ENCODE data around the gene AADACL3.
"Not testable (repeated sequence)": the region's sequence is repeated elsewhere in the genome, so short reads cannot be mapped to it uniquely, and the experiment has no call there.

AADACL3 gene
- total RNA-seq = 0 reads per million in 2 donors

GRCh38 chr1:12715896-12716437 is at the start of gene AADACL3:
TSS of gene AADACL3 (plus strand) at chr1:12716110. CDS start at chr1:12716177, 67 bp downstream.
- DNase-seq = no peak

- no peak for DNase-seq
These were observed 49.7 kb upstream of the AADACL3 start for GRCh38 chr1:12666141-12666735.

- no peak for DNase-seq
These were observed 46.3 kb upstream of the AADACL3 start for GRCh38 chr1:12669529-12670068.

GRCh38 chr1:12674358-12674757 is 41.6 kb upstream of the AADACL3 start:
- DNase-seq = no peak

- DNase-seq = not testable (repeated sequence)
These were observed 39.8 kb upstream of the AADACL3 start for GRCh38 chr1:12676122-12676521.

GRCh38 chr1:12677565-12677964 is 38.3 kb upstream of the AADACL3 start:
- DNase-seq = no peak

GRCh38 chr1:12678350-12678749 is 37.6 kb upstream of the AADACL3 start:
- no peak for DNase-seq

GRCh38 chr1:12678820-12679219 is 37.1 kb upstream of the AADACL3 start:
- DNase-seq = no peak

- DNase-seq = no peak
These were observed 25.8 kb upstream of the AADACL3 start for GRCh38 chr1:12690156-12690555.

GRCh38 chr1:12692967-12693782 is 22.7 kb upstream of the AADACL3 start:
- no peak for DNase-seq

- no peak for DNase-seq
These were observed 19.3 kb upstream of the AADACL3 start for GRCh38 chr1:12696658-12697057.

- no peak for DNase-seq
These were observed 18.5 kb upstream of the AADACL3 start for GRCh38 chr1:12697397-12697796.

- no peak for DNase-seq
These were observed 12.0 kb upstream of the AADACL3 start for GRCh38 chr1:12703821-12704451.

- DNase-seq = no peak
These were observed 9.8 kb upstream of the AADACL3 start for GRCh38 chr1:12706061-12706460.

- DNase-seq = no peak
These were observed 7.4 kb upstream of the AADACL3 start for GRCh38 chr1:12708396-12709090.

GRCh38 chr1:12709091-12709491 is 6.8 kb upstream of the AADACL3 start:
- DNase-seq = no peak

GRCh38 chr1:12709696-12710095 is 6.2 kb upstream of the AADACL3 start:
- no peak for DNase-seq

- no peak for DNase-seq
These were observed 4.4 kb upstream of the AADACL3 start for GRCh38 chr1:12711536-12711935.

- no peak for DNase-seq
These were observed 3.8 kb upstream of the AADACL3 start for GRCh38 chr1:12712076-12712475.

GRCh38 chr1:12712929-12713328 is 3.0 kb upstream of the AADACL3 start:
- DNase-seq = no peak

- DNase-seq = not testable (repeated sequence)
These were observed 2.3 kb upstream of the AADACL3 start for GRCh38 chr1:12713651-12714050.

GRCh38 chr1:12714710-12715475 is 1.0 kb upstream of the AADACL3 start:
- DNase-seq = no peak
